PFSK-1 (cell line): ENCODE data around the gene QKI.

ENCODE experiments used
- FOXP2 ChIP-seq: optimal IDR thresholded peaks from 2 replicates; pipeline ENCODE3; 2011; ENCODE audit warnings: borderline replicate concordance, control low read depth, inconsistent platforms; ENCODE audit not compliant: insufficient read depth; ENCODE audit errors: extremely low read length, extremely low read depth
- POLR2AphosphoS5 ChIP-seq: IDR thresholded peaks from 2 replicates; pipeline ENCODE4 v1.6.1; 2012; ENCODE audit warnings: low read depth, mild to moderate bottlenecking, control low read depth, low read length, moderate library complexity
- REST ChIP-seq, 2 experiments: IDR thresholded peaks; 2 replicates each; pipeline versions ENCODE4 v1.6.1 to v1.8.0; 2011 to 2012; ENCODE audit warnings: low read depth in 2 of 2, low read length in 2 of 2, control low read depth in 1 of 2, inconsistent platforms in 1 of 2, mild to moderate bottlenecking in 1 of 2, moderate library complexity in 1 of 2; ENCODE audit not compliant: insufficient read depth in 1 of 2
- SIN3A ChIP-seq: IDR thresholded peaks from 2 replicates; pipeline ENCODE4 v1.6.1; 2012; ENCODE audit warnings: mild to moderate bottlenecking, low read length, moderate library complexity, borderline replicate concordance; ENCODE audit not compliant: insufficient read depth
- TAF1 ChIP-seq: IDR thresholded peaks from 2 replicates; pipeline ENCODE4 v1.6.1; 2012; ENCODE audit warnings: low read length, control low read depth, borderline replicate concordance; ENCODE audit not compliant: insufficient read depth

DNA sequence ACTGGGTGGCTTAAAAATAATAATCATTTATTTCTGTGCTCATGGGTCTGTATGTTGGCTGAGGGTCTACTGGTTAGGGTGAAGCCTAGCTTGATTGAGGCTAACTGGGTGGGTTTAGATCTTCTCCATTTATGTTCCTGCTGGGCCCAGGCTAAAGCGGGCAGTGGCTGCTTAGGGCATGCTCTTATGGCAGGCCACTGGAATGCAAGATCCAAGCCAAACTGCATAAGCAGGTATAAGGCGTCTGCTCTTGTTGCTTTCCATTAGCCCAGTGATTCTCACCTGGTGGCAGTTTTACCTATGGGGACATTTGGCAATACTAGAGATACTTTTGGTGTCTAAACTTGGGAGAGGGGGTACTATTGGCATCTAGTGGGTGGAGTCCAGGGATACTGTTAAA is 44.5 kb downstream of the QKI start:
- TF ChIP-seq SIN3A = no peak
- TF ChIP-seq REST (IDR thresholded peaks at IDR 0.05; ENCODE audit: insufficient read depth in 1 of 2, low read depth in 2 of 2, low read length in 2 of 2) = no peak
- no peak for TF ChIP-seq TAF1
- TF ChIP-seq POLR2AphosphoS5 = no peak
- no peak for TF ChIP-seq FOXP2
